ENCODE results near the gene HRCT1. TPM values are rescaled to one million over a fixed set of nuclear protein-coding genes. Genes with fewer than 3 reads are reported as not detected.

HRCT1 gene
- polyA plus RNA-seq, 3 donors, result not detected

GRCh38 chr9:35869621-35870216 is 36.3 kb upstream of the HRCT1 start:
- Histone ChIP-seq H3K36me3 (replicated peaks in 1 of 2; ENCODE audit: control insufficient read depth in 1 of 2, insufficient read depth in 2 of 2, low read length in 2 of 2) (no peaks in the 10 kb centered on the region), H2AFZ (ENCODE audit: insufficient read depth, low read depth, low read length, poor library complexity, severe bottlenecking) (no peak overlapping the region), H3K27me3 (ENCODE audit: control insufficient read depth in 2 of 2, insufficient read depth in 2 of 2, low read length in 2 of 2) (peaks cover 0 to 1% of the 10 kb centered on the region in 2 donors), H3K4me3 (replicated peaks in 1 of 3; ENCODE audit: low read depth in 2 of 3, low read length in 3 of 3) (no peak overlapping the region), H3K4me1 (ENCODE audit: control insufficient read depth in 1 of 2, insufficient read depth in 2 of 2, low read length in 2 of 2) (no peaks in the 10 kb centered on the region), H3K27ac (ENCODE audit: low read depth in 1 of 2, low read length in 2 of 2) (no peak overlapping the region), H3K9me3 (replicated peaks in 1 of 2; ENCODE audit: control insufficient read depth in 1 of 2, insufficient read depth in 1 of 2, low read length in 2 of 2) (no peaks in the 10 kb centered on the region), H3K9ac (ENCODE audit: insufficient read depth, low read length, poor library complexity, severe bottlenecking) (no peak overlapping the region), H4K20me1 (ENCODE audit: insufficient read depth, low read length) (no peaks in the 10 kb centered on the region), H3K79me2 (ENCODE audit: insufficient read depth, low read length) (no peaks in the 10 kb centered on the region), H3K4me2 (replicated peaks; ENCODE audit: extremely low read depth, low read length, poor library complexity, severe bottlenecking) (no peak overlapping the region)
- no peak overlapping the region for H3K4me3 Mint-ChIP-seq
- peaks cover 8 to 10% (median 8%) of the 10 kb centered on the region in 3 donors for H3K27me3 Mint-ChIP-seq (ENCODE audit: low read depth in 3 of 3)
- WGBS (ENCODE audit: insufficient coverage), result 90% methylated on average over 19 of the region's 19 CpGs
- H3K4me1 Mint-ChIP-seq, result peaks cover 8% of the 10 kb centered on the region
- no peak for TF ChIP-seq CTCF (IDR thresholded peaks at IDR 0.05)
- DNase-seq, result no peak
- peaks cover 0 to 2% of the 10 kb centered on the region in 2 donors for H3K36me3 Mint-ChIP-seq
- H3K9me3 Mint-ChIP-seq, result no peaks in the 10 kb centered on the region
- no peak overlapping the region for H3K27ac Mint-ChIP-seq
- intact Hi-C loops (cut with micrococcal nuclease), result loop anchor here in 1 of 2 donors (5.0 kb wide), 1 partner anchor 42 kb away; the partner anchor contains the start of genes FAM221B and TMEM8B

- H3K9me3 Mint-ChIP-seq, result peaks cover 0 to 2% (median 0%) of the 10 kb centered on the region in 7 donors
- H3K27me3 ChIP-seq (ENCODE audit: control insufficient read depth in 2 of 2, insufficient read depth in 2 of 2, low read length in 2 of 2), result peaks cover 4 to 8% of the 10 kb centered on the region in 2 donors
- H3K27ac Mint-ChIP-seq, result no peak within 1 kb of the TSS
- no peak within 1 kb of the TSS for H2AFZ ChIP-seq (ENCODE audit: insufficient read depth, low read depth, low read length, poor library complexity, severe bottlenecking)
- H3K4me3 Mint-ChIP-seq, result no peak within 1 kb of the TSS
- no peak for TF ChIP-seq CTCF (IDR thresholded peaks at IDR 0.05)
- no peak within 1 kb of the TSS for H3K4me3 ChIP-seq (replicated peaks in 1 of 3; ENCODE audit: low read depth in 2 of 3, low read length in 3 of 3)
- no peak for DNase-seq
- H3K4me2 ChIP-seq (replicated peaks; ENCODE audit: extremely low read depth, low read length, poor library complexity, severe bottlenecking), result no peak within 1 kb of the TSS
- no peaks in the 10 kb centered on the region for H3K4me1 ChIP-seq (ENCODE audit: control insufficient read depth in 1 of 2, insufficient read depth in 2 of 2, low read length in 2 of 2)
- peaks cover 0 to 2% of the 10 kb centered on the region in 2 donors for H3K36me3 Mint-ChIP-seq
- no peaks in the 10 kb centered on the region for H3K36me3 ChIP-seq (replicated peaks in 1 of 2; ENCODE audit: control insufficient read depth in 1 of 2, insufficient read depth in 2 of 2, low read length in 2 of 2)
- no peak within 1 kb of the TSS for H3K27ac ChIP-seq (ENCODE audit: low read depth in 1 of 2, low read length in 2 of 2)
- no peak within 1 kb of the TSS for H3K9ac ChIP-seq (ENCODE audit: insufficient read depth, low read length, poor library complexity, severe bottlenecking)
- peaks cover 5% of the 10 kb centered on the region for H3K4me1 Mint-ChIP-seq
- H3K79me2 ChIP-seq (ENCODE audit: insufficient read depth, low read length), result no peaks in the 10 kb centered on the region
- H4K20me1 ChIP-seq (ENCODE audit: insufficient read depth, low read length), result no peaks in the 10 kb centered on the region
- intact Hi-C loops (cut with micrococcal nuclease), result loop anchor here in 1 of 2 donors (5.0 kb wide), 1 partner anchor 43 kb away; the partner anchor contains the start of genes FAM221B and TMEM8B
- WGBS (ENCODE audit: insufficient coverage), result 100% methylated on average over 3 of the region's 8 CpGs
- no peaks in the 10 kb centered on the region for H3K9me3 ChIP-seq (replicated peaks in 1 of 2; ENCODE audit: control insufficient read depth in 1 of 2, insufficient read depth in 1 of 2, low read length in 2 of 2)
- peaks cover 8 to 13% (median 10%) of the 10 kb centered on the region in 3 donors for H3K27me3 Mint-ChIP-seq (ENCODE audit: low read depth in 3 of 3)
Measured at GRCh38 chr9:35870351-35870923, 35.6 kb upstream of the HRCT1 start, which contains the start of gene OR13J1. Gene OR13J1, minus strand, starts transcription at chr9:35870401. Its CDS starts 0 bp downstream, at chr9:35870401.

Measured in CD14-positive monocyte (primary cell).